MG63 (cell line): ENCODE results near the gene PRKCE. TPM values are rescaled to one million over a fixed set of nuclear protein-coding genes. Genes with fewer than 3 reads are reported as not detected.

Experiments
- DNase-seq: peaks from one replicate; pipeline ENCODE4 v3.0.0-alpha.2; 2020
- H3K27me3 ChIP-seq: fragments of 250-450 bp; sonication (Bioruptor Pico); 2 replicates; pipeline ENCODE4 v1.5.1; 2020; ENCODE audit warnings: mild to moderate bottlenecking, moderate library complexity
- H3K36me3 ChIP-seq: fragments of 250-450 bp; sonication (Bioruptor Pico); 2 replicates; pipeline ENCODE4 v1.5.1; 2020; ENCODE audit warnings: mild to moderate bottlenecking, moderate library complexity
- H3K4me3 ChIP-seq: fragments of 250-450 bp; sonication (Bioruptor Pico); 2 replicates; pipeline ENCODE4 v1.5.1; 2020; ENCODE audit warnings: mild to moderate bottlenecking, moderate library complexity
- H3K9me3 ChIP-seq: fragments of 250-450 bp; sonication (Bioruptor Pico); 2 replicates; pipeline ENCODE4 v1.5.1; 2020; ENCODE audit warnings: mild to moderate bottlenecking, moderate library complexity
- total RNA-seq: library from RNA; depleted of rRNA; stranded (reverse); fragments of >200 nt; shearing (Covaris generic); gene quantifications from 2 replicates; pipeline ENCODE4 v1.2.3, GENCODE V29; 2014; ENCODE audit warnings: low replicate concordance

Gene PRKCE
- total RNA-seq, 1 experiment from 2014 or later = 16.9 TPM

GRCh38 chr2:46135958-46136357, 484.5 kb downstream of the PRKCE start:
- H3K4me3 ChIP-seq = no peak overlapping the region
- no peaks in the 10 kb centered on the region for H3K27me3 ChIP-seq
- no peaks in the 10 kb centered on the region for H3K36me3 ChIP-seq
- no peak for DNase-seq
- no peaks in the 10 kb centered on the region for H3K9me3 ChIP-seq

- H3K4me3 ChIP-seq = no peak overlapping the region
- H3K9me3 ChIP-seq = no peaks in the 10 kb centered on the region
- no peak for DNase-seq
- H3K27me3 ChIP-seq = no peaks in the 10 kb centered on the region
- no peaks in the 10 kb centered on the region for H3K36me3 ChIP-seq
Observed at GRCh38 chr2:46136481-46136880, 485.0 kb downstream of the PRKCE start.

- Histone ChIP-seq H3K4me3 (no peak overlapping the region), H3K36me3 (no peaks in the 10 kb centered on the region), H3K9me3 (no peaks in the 10 kb centered on the region), H3K27me3 (no peaks in the 10 kb centered on the region)
- no peak for DNase-seq
Observed at GRCh38 chr2:46136953-46137352, 485.5 kb downstream of the PRKCE start.

GRCh38 chr2:46142546-46143428, 491.3 kb downstream of the PRKCE start:
- DNase-seq = no peak
- H3K36me3 ChIP-seq = peaks cover 3% of the 10 kb centered on the region; the same call in 1 of the 2 replicates
- H3K27me3 ChIP-seq = no peaks in the 10 kb centered on the region

GRCh38 chr2:46143429-46144132, 492.1 kb downstream of the PRKCE start:
- Histone ChIP-seq H3K4me3 (no peak overlapping the region), H3K27me3 (no peaks in the 10 kb centered on the region), H3K9me3 (no peaks in the 10 kb centered on the region), H3K36me3 (peaks cover 3% of the 10 kb centered on the region; the same call in 1 of the 2 replicates)
- no peak for DNase-seq

More at GRCh38 chr2:46142546-46143428, 491.3 kb downstream of the PRKCE start:
- Histone ChIP-seq H3K9me3 (no peaks in the 10 kb centered on the region), H3K4me3 (no peak overlapping the region)

- Histone ChIP-seq H3K9me3 (no peaks in the 10 kb centered on the region), H3K27me3 (no peaks in the 10 kb centered on the region), H3K36me3 (peaks cover 3% of the 10 kb centered on the region; the same call in 1 of the 2 replicates), H3K4me3 (no peak overlapping the region)
- no peak for DNase-seq
Observed at GRCh38 chr2:46144133-46144800, 492.8 kb downstream of the PRKCE start.

- Histone ChIP-seq H3K9me3 (no peaks in the 10 kb centered on the region), H3K27me3 (no peaks in the 10 kb centered on the region), H3K36me3 (peaks cover 3% of the 10 kb centered on the region; the same call in 1 of the 2 replicates), H3K4me3 (no peak overlapping the region)
- DNase-seq = no peak
Observed at GRCh38 chr2:46145017-46145416, 493.5 kb downstream of the PRKCE start.

- no peaks in the 10 kb centered on the region for H3K27me3 ChIP-seq
- DNase-seq = no peak
- no peak overlapping the region for H3K4me3 ChIP-seq
- H3K9me3 ChIP-seq = no peaks in the 10 kb centered on the region
- H3K36me3 ChIP-seq = peaks cover 3% of the 10 kb centered on the region
Observed at GRCh38 chr2:46145840-46146239, 494.4 kb downstream of the PRKCE start.

GRCh38 chr2:46146866-46147502, 495.5 kb downstream of the PRKCE start:
- H3K36me3 ChIP-seq = peaks cover 3% of the 10 kb centered on the region
- H3K9me3 ChIP-seq = no peaks in the 10 kb centered on the region
- H3K27me3 ChIP-seq = no peaks in the 10 kb centered on the region
- no peak for DNase-seq
- H3K4me3 ChIP-seq = no peak overlapping the region

- Histone ChIP-seq H3K27me3 (no peaks in the 10 kb centered on the region), H3K4me3 (no peak overlapping the region), H3K36me3 (peaks cover 3% of the 10 kb centered on the region), H3K9me3 (no peaks in the 10 kb centered on the region)
- no peak for DNase-seq
Observed at GRCh38 chr2:46147626-46148368, 496.3 kb downstream of the PRKCE start.

- Histone ChIP-seq H3K36me3 (peaks cover 3% of the 10 kb centered on the region), H3K27me3 (no peaks in the 10 kb centered on the region), H3K9me3 (no peaks in the 10 kb centered on the region), H3K4me3 (no peak overlapping the region)
- DNase-seq = no peak
Observed at GRCh38 chr2:46148369-46148736, 496.9 kb downstream of the PRKCE start.

GRCh38 chr2:46150445-46150955, 499.0 kb downstream of the PRKCE start:
- no peak overlapping the region for H3K4me3 ChIP-seq
- H3K27me3 ChIP-seq = no peaks in the 10 kb centered on the region
- peaks cover 3% of the 10 kb centered on the region for H3K36me3 ChIP-seq
- H3K9me3 ChIP-seq = no peaks in the 10 kb centered on the region
- DNase-seq = no peak

GRCh38 chr2:46151577-46151976, 500.1 kb downstream of the PRKCE start:
- H3K36me3 ChIP-seq = no peaks in the 10 kb centered on the region; the same call in none of the 2 replicates
- no peak for DNase-seq
- no peaks in the 10 kb centered on the region for H3K27me3 ChIP-seq
- H3K4me3 ChIP-seq = no peak overlapping the region
- no peaks in the 10 kb centered on the region for H3K9me3 ChIP-seq

- Histone ChIP-seq H3K9me3 (no peaks in the 10 kb centered on the region), H3K4me3 (no peak overlapping the region), H3K27me3 (no peaks in the 10 kb centered on the region), H3K36me3 (peaks cover 2% of the 10 kb centered on the region)
- no peak for DNase-seq
Observed at GRCh38 chr2:46153996-46154753, 502.7 kb downstream of the PRKCE start.
